RCC 7860 (cell line): Measurements from ENCODE around the gene IRF3.
A peak's percentile ranks its signal among the peaks of the same experiment; 100 is the strongest.

Experiments used
- DNase-seq: peaks from one replicate; pipeline ENCODE4 v3.0.0-alpha.2; 2015; ENCODE audit warnings: low spot score
- FAIRE-seq: peaks from 2 replicates; lab custom pipeline; 2012; peaks lifted over from hg19 to GRCh38; lab: Jason Lieb, UNC

Gene IRF3

GRCh38 chr19:49665351-49666119 lies at the start of gene IRF3, which contains the start of gene BCL2L12:
IRF3 (minus strand) TSS chr19:49665857; CDS start chr19:49664838, 1,019 bp downstream.
BCL2L12 (plus strand) TSS chr19:49665933; CDS start chr19:49666693, 760 bp downstream.
- FAIRE-seq, result peak; percentile 74
- DNase-seq, result peak; percentile 88

- DNase-seq (no peak), FAIRE-seq (no peak)
Measured at GRCh38 chr19:49713236-49713845, 47.7 kb upstream of the IRF3 start.

GRCh38 chr19:49712397-49712859 lies 46.8 kb upstream of the IRF3 start:
- FAIRE-seq, result no peak

GRCh38 chr19:49710372-49710951 lies 44.8 kb upstream of the IRF3 start:
- peak; percentile 36 for DNase-seq
- no peak for FAIRE-seq

More at GRCh38 chr19:49712397-49712859, 46.8 kb upstream of the IRF3 start:
- DNase-seq, result no peak

GRCh38 chr19:49705919-49706318 lies 40.3 kb upstream of the IRF3 start:
- DNase-seq (no peak), FAIRE-seq (no peak)

GRCh38 chr19:49704888-49705642 lies 39.4 kb upstream of the IRF3 start:
- no peak for FAIRE-seq
- no peak for DNase-seq

GRCh38 chr19:49701271-49701786 lies 35.7 kb upstream of the IRF3 start:
- no peak for FAIRE-seq
- DNase-seq, result no peak

GRCh38 chr19:49700563-49700962 lies 34.9 kb upstream of the IRF3 start:
- FAIRE-seq, result no peak

GRCh38 chr19:49699364-49699763 lies 33.7 kb upstream of the IRF3 start:
- FAIRE-seq, result no peak
- no peak for DNase-seq

More at GRCh38 chr19:49700563-49700962, 34.9 kb upstream of the IRF3 start:
- no peak for DNase-seq

- FAIRE-seq, result no peak
- no peak for DNase-seq
Measured at GRCh38 chr19:49696865-49697264, 31.2 kb upstream of the IRF3 start.

GRCh38 chr19:49696115-49696514 lies 30.5 kb upstream of the IRF3 start:
- no peak for DNase-seq
- FAIRE-seq, result no peak

GRCh38 chr19:49692147-49692506 lies 26.5 kb upstream of the IRF3 start:
- FAIRE-seq, result no peak
- no peak for DNase-seq

GRCh38 chr19:49691243-49692146 lies 25.8 kb upstream of the IRF3 start:
- DNase-seq, result no peak
- no peak for FAIRE-seq

GRCh38 chr19:49690656-49691242 lies 25.1 kb upstream of the IRF3 start, which contains the start of gene CPT1C:
CPT1C (plus strand) TSS chr19:49691116; CDS start chr19:49692253, 1,137 bp downstream.
- DNase-seq, result no peak
- no peak for FAIRE-seq

GRCh38 chr19:49690079-49690655 lies 24.5 kb upstream of the IRF3 start:
- no peak for FAIRE-seq
- DNase-seq, result no peak

GRCh38 chr19:49689133-49690078 lies 23.7 kb upstream of the IRF3 start, which contains the start of gene ADM5:
ADM5 (plus strand) TSS chr19:49689594; CDS start chr19:49689838, 244 bp downstream.
- FAIRE-seq (no peak), DNase-seq (no peak)

- FAIRE-seq, result no peak
- no peak for DNase-seq
Measured at GRCh38 chr19:49688531-49689132, 23.0 kb upstream of the IRF3 start.
